NCI-H510A (cell line): Measurements from ENCODE around the gene DLG2.
"Not testable (repeated sequence)": the region's sequence is repeated elsewhere in the genome, so short reads cannot be mapped to it uniquely, and the experiment has no call there.

Experiments
- DNase-seq: peaks from one replicate; lab custom pipeline; 2025; lab: John Stamatoyannopoulos, UW

DLG2 gene

DNA sequence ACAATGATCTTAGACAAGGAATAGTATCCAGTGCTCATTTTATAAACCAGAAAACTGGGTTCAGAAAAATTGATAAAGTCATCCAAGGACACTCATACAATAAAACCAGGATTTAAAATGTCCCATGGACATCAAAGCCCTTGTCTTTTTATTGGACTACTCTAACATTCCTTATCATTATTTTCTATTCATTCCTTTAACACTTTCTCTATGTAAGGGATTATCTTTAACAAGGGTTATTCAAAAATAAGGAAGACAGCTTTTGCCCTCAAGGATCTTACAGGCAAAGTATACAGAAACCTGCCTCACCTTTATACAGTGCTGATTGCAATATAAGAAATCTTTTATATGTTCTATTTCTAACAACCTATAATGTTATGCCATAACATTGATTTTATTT, 790.8 kb downstream of the DLG2 start:
- no peak for DNase-seq

DNA sequence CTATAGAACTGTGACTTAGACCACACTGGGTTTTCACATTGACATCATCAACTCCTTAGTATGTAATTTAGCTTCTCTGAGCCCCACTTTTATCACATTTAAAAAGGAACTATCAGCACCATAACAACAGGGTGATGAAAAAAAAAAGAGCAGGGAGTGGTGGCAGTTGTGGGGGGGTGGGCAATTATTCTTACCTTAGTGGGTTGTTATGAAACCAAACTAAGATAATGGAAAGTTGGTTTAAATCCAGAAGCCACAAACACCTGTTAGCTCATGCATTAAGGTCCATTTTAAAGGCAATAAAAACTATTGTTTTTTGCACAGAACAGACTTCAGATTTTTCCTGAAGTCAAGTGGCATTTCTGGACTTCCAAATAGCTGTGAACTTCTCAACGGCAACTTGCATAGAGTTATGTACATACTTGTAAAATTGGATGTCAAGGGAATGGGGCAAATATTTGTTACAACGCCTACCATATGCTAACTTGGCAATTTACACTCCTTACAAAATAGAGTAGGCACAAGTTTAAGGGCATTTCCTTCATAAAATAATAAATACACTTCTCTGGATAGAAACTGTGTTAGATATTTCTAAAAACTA, 793.6 kb downstream of the DLG2 start:
- DNase-seq, result no peak

DNA sequence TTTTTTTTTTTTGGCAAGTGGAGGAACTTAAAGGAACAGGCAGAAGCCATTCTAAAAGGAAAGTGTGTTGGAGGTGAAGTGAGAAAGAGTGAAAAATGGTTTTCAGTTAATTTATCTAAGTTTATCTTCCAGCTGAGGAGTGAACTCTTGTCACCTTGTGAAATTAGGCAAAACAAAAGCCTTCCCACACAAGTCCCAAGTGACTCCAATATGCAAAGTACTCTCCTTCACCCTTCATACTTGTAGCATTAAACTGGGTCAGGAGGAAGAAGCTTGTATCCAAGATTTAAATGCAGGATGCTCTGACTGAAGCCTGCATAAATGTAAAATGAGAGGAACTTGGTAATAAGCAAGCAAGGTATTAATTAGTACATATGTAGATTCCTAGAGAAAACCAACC, 796.8 kb downstream of the DLG2 start:
- no peak for DNase-seq

DNA sequence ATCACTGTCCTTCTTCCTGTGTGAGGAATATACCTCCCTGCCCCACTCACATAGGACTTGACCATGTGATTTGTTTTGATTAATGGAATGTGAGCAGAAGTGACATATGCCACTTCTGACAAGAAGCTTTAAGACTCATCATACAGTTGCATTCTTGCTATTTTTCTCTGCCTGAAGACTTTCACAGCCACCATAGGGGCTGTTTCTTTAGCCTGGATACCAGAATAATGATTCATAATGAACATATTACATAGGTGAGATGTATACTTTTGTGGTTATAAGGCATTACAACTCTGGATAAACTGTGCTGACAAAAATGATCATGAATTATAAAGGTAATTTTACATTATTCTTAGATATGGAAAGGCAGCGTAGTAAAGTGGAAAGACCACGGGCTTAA, 798.0 kb downstream of the DLG2 start:
- no peak for DNase-seq

DNA sequence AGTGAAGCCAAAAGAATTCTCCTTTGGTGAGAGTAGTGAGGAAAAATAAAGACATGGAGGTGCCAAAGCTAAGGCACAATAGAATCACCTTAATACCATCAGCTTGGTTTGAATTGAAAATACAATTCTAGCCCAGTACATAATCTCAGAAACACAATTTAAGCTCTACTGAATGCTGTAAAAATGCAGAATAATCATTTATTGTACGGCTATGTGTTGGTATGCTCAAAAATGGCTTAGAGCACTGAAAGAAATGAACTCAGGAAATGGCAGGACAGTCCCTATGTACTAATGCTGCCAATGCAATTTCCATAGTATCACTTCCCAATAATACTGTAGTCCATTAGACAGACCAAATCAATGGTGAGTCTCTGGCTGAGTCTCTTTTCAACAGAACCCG, 798.5 kb downstream of the DLG2 start:
- no peak for DNase-seq

DNA sequence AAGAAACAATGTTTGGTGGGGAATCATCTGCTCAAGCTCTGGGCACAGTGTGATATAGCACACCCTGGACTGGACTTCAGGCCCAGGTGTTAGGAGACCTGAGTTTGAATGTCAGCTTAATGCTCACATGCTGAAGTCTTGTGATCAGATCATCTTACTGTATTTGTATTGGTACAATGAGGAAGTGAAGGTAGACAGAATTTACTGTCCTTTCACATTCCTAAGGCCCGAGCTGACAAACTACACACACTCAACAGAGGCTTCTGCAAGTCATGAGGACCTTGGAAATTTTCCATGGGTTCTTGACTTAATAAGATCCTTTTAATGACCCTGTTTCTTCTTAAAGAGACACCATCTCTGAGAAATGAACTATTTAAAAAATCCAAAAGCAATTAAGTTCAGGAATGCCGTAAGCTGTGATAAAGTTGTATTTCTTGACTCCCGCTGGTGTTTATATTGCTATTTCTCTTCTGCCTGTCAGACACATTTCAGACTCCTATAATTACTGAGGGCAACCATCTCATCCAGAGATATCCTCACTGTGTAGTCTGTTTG, 802.0 kb downstream of the DLG2 start:
- DNase-seq, result peak; percentile 2

DNA sequence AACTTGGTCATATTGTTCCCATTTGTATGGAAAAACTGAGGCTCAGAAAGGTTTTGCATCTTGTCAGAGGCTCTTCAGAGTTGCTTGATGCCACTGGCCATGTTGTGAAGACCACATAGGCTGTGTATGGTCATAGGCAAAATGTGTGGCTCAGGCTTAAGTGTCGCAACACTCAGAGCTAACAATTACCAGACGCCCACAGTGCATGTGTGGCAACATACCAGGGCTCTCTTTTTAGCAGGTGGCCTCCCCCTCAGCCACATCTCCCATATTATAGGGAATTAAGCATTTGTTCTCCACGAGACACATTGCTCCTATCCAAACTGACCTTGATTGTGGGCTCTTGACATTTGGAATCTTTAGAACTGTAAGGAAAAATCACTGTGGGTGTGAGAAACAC, 802.5 kb downstream of the DLG2 start:
- no peak for DNase-seq

DNA sequence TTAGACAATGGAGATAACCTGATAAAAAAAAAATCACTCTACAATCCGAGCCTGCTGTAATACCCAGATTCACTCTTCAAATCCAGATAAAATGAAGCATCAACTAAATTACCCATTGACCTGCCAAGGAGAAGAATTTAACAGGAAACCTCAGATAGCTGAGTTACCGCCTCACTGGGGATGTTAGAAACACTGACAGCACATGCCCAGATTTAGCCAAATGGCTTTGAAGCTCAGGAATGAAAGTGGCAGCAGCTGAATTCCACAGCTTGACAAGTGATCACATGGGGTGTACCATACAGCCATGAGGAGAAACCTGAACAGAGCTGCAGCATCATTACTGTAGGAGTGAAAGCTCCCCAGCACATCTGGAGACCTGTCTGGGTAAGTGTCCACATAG, 807.6 kb downstream of the DLG2 start:
- no peak for DNase-seq

DNA sequence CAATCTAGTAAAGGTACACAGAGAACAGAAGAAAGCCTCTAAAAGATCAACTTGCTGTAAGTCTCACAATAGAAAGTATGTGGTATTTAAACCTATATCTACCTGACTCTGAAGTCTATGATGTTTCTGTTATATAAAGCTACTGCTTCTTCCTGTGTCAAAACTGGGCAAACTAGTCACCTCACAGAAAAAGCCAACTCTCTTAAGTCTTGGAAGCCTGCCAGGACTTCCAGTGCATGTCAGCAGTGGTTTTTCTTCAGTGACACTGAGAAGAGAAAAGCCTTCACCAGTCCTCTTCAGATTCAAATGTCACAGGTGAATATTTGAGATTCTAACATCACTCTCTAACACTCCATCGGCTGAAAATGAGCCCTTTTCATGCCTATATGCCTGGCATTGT, 808.0 kb downstream of the DLG2 start:
- peak; percentile 28 for DNase-seq

DNA sequence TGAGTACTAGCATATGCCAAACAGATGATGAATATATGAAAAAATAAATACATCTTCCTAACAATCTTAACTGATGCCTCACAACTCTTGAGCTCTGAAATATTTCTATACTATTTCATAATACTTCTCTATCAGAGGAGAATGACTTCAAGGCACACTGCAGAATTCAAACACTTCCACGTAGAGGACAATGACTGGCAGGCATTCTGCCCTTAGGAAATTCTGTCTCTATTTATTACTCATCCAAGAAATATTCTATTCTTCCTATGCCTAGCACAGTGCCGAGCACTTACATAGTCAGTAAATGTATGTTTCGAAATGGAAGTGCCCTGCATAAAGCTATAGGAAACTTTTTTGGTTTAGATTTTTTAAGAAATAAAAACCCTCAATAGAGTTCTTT, 809.1 kb downstream of the DLG2 start:
- no peak for DNase-seq

DNA sequence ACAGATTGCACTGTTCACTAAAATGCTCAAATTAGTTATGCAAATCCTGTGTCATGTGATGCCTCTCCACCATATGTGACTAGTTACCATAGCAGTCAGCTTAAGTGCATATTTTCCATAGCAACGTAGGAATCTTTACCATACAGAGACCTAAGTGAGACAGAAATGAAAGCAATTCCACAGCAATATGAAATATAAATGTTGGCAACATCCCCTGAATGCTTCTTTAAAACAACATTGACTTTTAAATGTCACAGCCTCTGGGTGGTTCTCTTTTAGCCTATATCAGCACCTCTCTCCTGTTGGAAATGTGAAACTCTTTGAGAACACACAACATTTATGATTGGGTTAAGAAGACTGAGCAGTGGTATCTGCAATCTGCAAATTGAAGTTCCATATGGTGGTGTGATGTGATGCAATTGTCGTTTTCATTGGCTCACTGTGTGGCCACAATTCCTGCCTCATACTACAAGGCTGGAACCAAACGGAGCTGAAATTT, 814.6 kb downstream of the DLG2 start:
- no peak for DNase-seq

DNA sequence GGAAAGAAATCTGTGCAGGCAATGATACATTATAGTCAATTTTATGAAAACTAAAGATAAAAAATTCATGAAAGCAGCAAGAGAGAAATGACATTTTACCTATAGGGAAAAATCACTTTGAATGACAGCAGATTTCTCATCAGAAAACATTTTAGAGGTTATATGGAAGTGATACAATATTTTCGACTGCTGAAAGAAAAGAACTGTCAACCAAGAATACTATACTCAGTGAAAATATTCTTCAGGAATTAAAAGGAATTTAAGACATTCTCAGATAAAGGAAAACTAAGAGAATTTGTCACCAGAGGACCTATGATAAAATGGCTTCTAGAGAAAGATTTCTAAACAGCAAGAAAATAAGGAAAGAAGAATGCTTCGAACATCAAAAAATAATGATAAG, 820.8 kb downstream of the DLG2 start:
- no peak for DNase-seq

DNA sequence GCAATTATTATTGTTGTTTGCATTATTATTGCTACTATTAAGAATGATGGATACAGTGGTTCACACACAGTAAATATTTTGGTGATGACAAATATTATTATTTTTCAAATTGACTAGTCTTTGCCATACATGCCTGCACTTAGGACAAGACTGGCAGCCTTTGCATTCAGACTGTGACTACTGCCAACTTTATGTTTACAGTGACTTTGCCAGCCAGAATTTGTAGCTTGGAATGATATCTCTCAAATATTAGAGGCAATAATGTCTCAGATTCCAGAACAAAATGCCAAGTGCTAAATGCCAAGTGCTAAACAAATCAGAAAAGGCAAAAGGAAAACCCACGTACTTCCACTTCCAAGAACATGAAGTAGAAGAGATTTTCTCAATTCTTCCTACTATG, 823.1 kb downstream of the DLG2 start:
- no peak for DNase-seq

DNA sequence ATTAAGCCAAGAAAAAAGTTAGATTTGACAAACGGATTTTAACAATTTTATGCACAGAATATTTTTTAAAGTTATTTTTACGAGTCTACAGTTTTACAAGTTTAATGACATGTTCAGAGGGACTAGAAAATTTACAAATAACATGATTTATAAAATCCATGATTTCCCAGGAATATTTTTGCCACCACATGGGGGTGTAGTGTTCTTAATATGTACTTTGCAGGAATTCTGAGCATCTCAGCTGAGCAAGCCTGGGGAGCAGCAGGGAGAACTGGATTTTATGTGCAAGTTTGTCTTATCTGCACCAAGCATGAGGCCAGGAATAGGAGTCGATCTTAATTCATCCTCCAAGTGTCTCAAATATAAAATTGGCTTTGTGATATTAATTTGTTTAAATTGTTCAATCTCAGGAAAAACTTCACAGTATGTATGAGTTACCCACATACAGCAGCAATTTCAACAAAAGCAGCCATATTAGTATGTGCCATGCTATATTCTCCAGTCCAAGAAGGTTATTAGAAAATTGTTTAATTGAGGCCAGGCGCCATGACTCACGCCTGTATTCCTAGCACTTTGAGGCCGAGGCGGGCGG, 826.3 kb downstream of the DLG2 start:
- DNase-seq, result no peak

DNA sequence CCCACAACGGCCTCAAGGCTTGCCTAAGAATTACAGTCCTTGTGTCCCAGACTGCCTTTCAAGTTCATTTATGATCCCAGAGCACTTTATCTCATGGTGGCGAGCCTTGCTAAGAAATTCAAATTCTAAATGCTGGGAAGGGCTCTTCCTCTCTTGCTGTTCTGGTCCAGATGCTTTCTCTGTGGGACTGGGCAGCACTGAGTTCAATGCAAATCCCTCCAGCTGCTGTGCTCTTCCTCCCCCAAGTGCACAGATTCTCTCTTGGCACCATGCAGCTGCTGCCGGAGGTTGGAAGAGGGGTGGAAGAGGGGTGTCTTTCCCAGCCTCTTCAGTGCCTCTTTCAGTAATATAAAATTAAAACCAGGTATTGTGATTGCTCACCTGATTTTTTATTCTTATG, 828.0 kb downstream of the DLG2 start:
- no peak for DNase-seq

DNA sequence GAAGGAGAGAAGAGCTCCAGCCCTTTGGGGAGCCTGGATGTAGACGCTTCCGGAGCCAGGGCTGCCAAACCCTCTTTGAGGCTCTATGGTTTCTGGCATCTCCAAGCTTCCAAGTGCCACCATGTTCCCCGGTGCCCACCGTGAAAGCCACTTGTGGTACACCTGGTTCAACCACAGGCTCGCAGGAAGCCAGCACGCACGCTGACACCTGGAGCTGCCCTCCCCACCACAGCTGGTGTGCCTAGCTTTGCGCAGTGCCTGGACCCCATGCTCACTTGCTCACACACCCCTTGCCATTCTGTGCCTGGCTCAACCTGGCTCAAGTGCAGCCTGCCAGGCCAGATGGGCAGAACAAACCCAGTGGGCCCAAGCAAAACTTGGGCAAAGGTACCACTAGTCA, 831.4 kb downstream of the DLG2 start:
- DNase-seq, result no peak

DNA sequence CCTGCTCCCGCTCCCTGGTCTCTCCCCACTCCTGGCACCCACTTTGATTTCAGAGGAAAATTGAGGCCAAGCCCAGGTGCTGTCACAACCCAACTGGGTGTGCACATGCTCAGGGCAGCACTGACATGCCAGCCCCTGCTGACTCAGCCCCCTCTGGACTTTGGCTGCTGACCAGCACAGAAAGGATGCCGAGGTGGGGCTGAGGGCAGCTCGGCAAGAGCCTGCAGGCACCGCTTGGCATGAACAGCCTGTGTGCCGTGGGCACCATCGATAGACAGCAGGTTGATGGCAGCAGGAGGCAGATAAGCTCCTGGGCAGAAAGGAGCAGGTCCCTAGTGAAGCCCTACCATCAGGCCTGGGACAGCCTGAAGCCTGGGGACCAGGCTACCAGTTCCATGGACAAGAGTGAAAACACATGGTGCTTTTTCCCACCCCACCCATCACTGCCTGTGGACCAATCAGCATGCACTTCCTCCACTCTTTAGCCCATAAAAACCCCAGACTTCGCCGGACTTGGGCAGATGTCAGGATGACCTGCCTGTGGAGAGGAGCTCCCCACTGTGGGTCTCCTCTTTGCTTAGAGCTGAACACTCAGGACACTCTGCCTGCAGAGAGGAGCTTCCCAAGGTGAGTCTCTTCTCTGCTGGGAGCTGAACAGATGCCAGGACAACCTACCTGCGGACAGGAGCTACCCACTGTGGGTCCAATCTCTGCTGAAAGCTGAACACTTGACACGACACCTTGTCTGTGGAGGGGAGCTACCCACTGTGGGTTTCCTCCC, 832.3 kb downstream of the DLG2 start:
- no peak for DNase-seq

DNA sequence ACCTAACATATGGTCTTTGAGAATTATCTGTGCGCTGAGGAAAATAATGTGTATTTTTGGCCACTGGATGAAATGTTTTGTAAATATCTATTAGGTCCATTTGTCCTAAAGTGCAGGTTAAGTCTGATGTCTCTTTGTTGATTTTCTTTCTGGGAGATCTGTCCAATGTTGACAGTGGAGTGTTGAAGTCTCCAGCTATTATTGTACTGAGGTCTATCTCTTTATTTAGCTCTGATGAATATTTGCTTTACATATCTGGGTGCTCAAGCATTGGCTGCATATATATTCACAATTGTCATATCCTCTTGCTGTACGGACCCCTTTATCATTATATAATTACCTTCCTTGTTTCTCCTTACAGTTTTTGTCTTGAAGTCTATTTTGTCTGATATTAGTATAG, 833.8 kb downstream of the DLG2 start:
- no peak for DNase-seq

DNA sequence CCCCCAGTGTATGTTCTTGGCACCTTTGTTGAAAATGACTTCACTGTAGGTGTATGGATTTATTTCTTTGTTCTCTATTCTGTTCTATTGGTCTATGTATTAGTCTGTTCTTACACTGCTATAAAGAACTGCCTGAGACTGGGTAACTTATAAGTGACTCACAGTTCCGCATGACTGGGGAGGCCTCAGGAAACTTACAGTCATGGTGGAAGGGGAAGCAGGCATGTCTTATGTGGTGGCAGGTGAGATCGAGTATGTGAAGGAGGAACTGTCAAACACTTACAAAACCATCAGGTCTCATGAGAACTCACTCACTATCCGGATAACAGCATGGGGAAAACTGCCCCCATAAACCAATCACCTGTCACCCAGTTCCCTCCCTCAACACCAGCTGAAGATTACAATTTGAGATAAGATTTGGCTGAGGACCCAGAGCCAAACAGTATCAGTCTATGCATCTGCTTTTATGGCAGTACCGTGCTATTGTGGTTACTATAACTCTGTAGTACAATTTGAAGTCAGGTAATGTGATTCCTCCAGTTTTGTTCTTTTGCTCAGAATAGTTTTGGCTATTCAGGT, 836.2 kb downstream of the DLG2 start:
- DNase-seq, result no peak

DNA sequence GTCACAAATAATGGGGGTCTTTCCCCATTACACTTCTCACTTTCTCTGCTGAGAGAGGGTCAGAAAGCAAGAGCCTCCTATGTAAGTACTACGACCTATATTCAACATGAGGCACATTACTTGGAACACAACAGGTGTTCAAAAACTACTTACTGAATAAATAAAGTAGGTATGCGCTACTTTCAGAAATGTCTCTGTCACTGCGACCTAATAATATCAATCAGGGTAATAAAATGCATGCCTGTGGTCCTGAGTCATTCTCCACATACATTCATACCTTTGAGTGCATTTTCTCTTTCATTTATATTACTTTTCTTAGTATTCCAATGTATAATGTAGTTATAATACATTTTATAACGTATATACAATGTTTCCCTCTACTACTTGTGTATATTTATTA, 838.9 kb downstream of the DLG2 start:
- DNase-seq, result no peak

DNA sequence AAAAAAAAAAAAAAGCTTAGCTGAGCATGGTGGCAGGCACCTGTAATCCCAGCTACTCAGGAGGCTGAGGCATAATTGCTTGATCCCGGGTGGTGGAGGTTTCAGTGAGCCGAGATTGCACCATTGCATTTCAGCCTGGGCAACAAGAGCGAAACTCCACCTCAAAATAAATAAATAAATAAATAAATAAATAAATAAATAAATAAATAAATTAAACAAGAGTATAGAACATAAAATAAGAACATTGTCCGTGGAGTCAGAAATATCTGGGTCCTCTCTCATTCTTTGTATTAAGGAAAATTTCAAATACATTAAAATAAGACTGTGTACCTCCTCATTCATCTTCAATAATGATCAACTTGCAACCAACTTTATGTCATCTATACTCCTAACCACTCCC, 843.0 kb downstream of the DLG2 start:
- DNase-seq, result not testable (repeated sequence)

DNA sequence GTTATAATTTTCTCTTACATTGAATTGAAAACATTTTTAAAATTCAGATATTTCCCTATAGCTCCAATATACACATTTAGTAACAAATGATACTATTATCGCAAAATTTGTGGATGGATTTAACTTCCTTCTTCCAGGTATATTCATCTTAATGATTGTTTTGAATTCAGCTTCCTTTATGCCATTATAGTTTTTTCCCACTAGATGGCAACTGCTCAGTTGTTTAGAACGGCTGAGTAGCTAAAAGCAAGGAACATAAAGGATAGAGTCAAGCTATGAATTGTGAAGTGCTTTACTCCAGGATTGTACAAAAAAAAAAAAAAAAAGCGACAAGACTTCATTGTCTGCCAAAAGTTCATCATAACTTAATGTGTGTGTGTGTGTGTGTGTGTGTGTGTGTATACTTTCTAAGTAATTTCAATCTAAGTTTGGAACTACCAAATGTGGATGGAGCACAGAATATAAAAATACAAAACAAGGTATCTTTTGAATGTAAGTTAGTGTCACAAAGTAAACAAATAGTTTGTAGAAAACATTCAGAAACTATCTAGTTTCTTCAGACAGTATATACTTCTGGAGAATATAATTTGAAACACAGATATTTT, 846.4 kb downstream of the DLG2 start:
- no peak for DNase-seq
